ENCODE data around the gene PACRG. TPM values are rescaled to one million over a fixed set of nuclear protein-coding genes. Genes with fewer than 3 reads are reported as not detected.

PACRG gene
- total and polyA plus RNA-seq, 2 donors (not counting 3 experiments of a cell fraction or from before 2014, with no cell fraction given), result 0.08 TPM; not detected in 1

GRCh38 chr6:163327921-163328320 is 600.1 kb downstream of the PACRG start:
- Histone ChIP-seq H4K20me1 (replicated peaks; ENCODE audit: control insufficient read depth, extremely low read depth, insufficient read depth, low read length) (no peaks in the 10 kb centered on the region), H3K79me2 (ENCODE audit: control insufficient read depth, insufficient read depth, low read length) (no peaks in the 10 kb centered on the region), H3K4me1 (ENCODE audit: control insufficient read depth, extremely low read depth, insufficient read depth, low read length) (peaks cover 6% of the 10 kb centered on the region), H3K9ac (replicated peaks; ENCODE audit: extremely low read depth, insufficient read depth, low read length) (no peak overlapping the region), H3K27ac (ENCODE audit: insufficient read depth, low read depth, low read length) (no peak overlapping the region), H3K4me3 (replicated peaks in 1 of 3; ENCODE audit: insufficient read depth in 1 of 3, low read depth in 1 of 3, low read length in 3 of 3) (no peak overlapping the region), H3K27me3 (ENCODE audit: control insufficient read depth in 2 of 2, insufficient read depth in 2 of 2, low read length in 2 of 2) (no peaks in the 10 kb centered on the region), H3K9me1 (replicated peaks; ENCODE audit: control insufficient read depth, extremely low read depth, insufficient read depth, low read length) (no peaks in the 10 kb centered on the region), H3K9me3 (replicated peaks; ENCODE audit: control insufficient read depth, insufficient read depth, low read length) (no peaks in the 10 kb centered on the region), H3K4me2 (ENCODE audit: insufficient read depth, low read length) (no peak overlapping the region), H3K36me3 (ENCODE audit: control insufficient read depth in 2 of 2, extremely low read depth in 1 of 2, insufficient read depth in 2 of 2, low read length in 2 of 2) (no peaks in the 10 kb centered on the region), H2AFZ (ENCODE audit: low read depth, low read length) (no peak overlapping the region)
- intact Hi-C loops (cut with micrococcal nuclease) (no loop called here), dilution Hi-C loops (cut with MboI; ENCODE audit: extremely low pct_ligation_motif_present, low sequenced_read_pairs) (no loop called here)
- no peak for DNase-seq (ENCODE audit: low read depth, low spot score)
- ChIA-PET CTCF (no interaction called here), POLR2A (no interaction called here)
- BruUV-seq (replicated peaks), result no TSS peak
- TF ChIP-seq POLR2AphosphoS5 (IDR thresholded peaks at IDR 0.05; ENCODE audit: insufficient read depth, low read depth, low read length), result no peak
- no peak for TF ChIP-seq EZH2 (IDR thresholded peaks at IDR 0.05; ENCODE audit: borderline replicate concordance, low read depth, low read length, severe bottlenecking)
- TF ChIP-seq CTCF (IDR thresholded peaks at IDR 0.05; ENCODE audit: extremely low read depth in 1 of 2, insufficient read depth in 1 of 2, low read depth in 1 of 2, low read length in 2 of 2), result no peak
- TF ChIP-seq POLR2A (IDR thresholded peaks at IDR 0.05; ENCODE audit: low read depth, low read length), result no peak
- no peak for TF ChIP-seq MYC (IDR thresholded peaks at IDR 0.05; ENCODE audit: low read depth, low read length)
- no peak for TF ChIP-seq GATA2 (IDR thresholded peaks at IDR 0.05; ENCODE audit: insufficient read depth, insufficient read length, low read depth, low read length)
- TF ChIP-seq MAX (IDR thresholded peaks at IDR 0.05; ENCODE audit: insufficient read depth, insufficient read length), result no peak
- no peak for TF ChIP-seq FOS (IDR thresholded peaks at IDR 0.05; ENCODE audit: borderline replicate concordance, insufficient read depth, low read length)
- TF ChIP-seq JUN (IDR thresholded peaks at IDR 0.05; ENCODE audit: borderline replicate concordance, insufficient read depth, insufficient read length, low read depth), result no peak
- no peak for FAIRE-seq
